Type B pancreatic cell (in vitro differentiated cells): Measurements from ENCODE around the gene ST8SIA5. TPM values are rescaled to one million over a fixed set of nuclear protein-coding genes. Genes with fewer than 3 reads are reported as not detected.

Source experiments
- DNase-seq: peaks from one replicate; pipeline ENCODE4 v3.0.0; 2021; ENCODE audit warnings: mixed read lengths; ENCODE audit not compliant: unreplicated experiment; ENCODE audit errors: extremely low spot score
- H3K27ac Mint-ChIP-seq: 2 replicates; pipeline ENCODE4 v1.8.0; 2021; ENCODE audit warnings: mild to moderate bottlenecking, mixed read lengths
- H3K27me3 Mint-ChIP-seq: 2 replicates; pipeline ENCODE4 v1.8.0; 2021; ENCODE audit warnings: mixed read lengths
- H3K36me3 Mint-ChIP-seq: 2 replicates; pipeline ENCODE4 v1.8.0; 2021; ENCODE audit warnings: mixed read lengths
- H3K4me1 Mint-ChIP-seq: one replicate; pipeline ENCODE4 v1.8.0; 2021; ENCODE audit warnings: mixed read lengths; ENCODE audit not compliant: unreplicated experiment
- H3K4me3 Mint-ChIP-seq: 2 replicates; pipeline ENCODE4 v1.8.0; 2021; ENCODE audit warnings: mild to moderate bottlenecking, mixed read lengths
- H3K9me3 Mint-ChIP-seq: 2 replicates; pipeline ENCODE4 v1.8.0; 2021; ENCODE audit warnings: mixed read lengths
- CTCF ChIP-seq: fragments of 200-600 bp; sonication (generic); conservative IDR thresholded peaks from 2 replicates; pipeline ENCODE4 v1.5.0; 2021; ENCODE audit warnings: antibody characterized with exemption, mild to moderate bottlenecking
- total RNA-seq: library from RNA; stranded (reverse); gene quantifications from 2 replicates; pipeline ENCODE4 v1.2.1, GENCODE V29; 2021; ENCODE audit warnings: low replicate concordance

The ST8SIA5 gene
- total RNA-seq, 1 donor from 2014 or later = 0.94 TPM

DNA sequence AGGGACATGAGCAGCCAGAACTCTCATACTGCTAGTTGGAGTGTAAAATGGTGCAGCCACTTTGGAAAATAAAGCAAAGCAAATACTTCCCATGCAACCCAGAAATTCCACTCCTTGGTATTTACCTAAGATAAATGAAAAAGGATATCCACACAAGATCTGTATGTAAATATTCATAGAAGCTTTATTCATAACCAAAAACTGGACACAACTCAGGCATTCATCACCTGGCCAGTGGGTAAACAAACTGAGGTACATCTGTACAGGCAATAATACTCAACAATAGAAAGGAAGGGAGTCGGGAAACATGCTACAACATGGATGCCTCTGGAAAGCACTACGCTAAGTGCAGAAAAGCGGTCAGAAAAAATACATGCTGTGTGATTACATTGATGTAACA, 97.4 kb downstream of the ST8SIA5 start:
- DNase-seq = no peak
- Mint-ChIP-seq H3K4me1 (peaks cover 5% of the 10 kb centered on the region), H3K27ac (no peak overlapping the region), H3K36me3 (no peaks in the 10 kb centered on the region), H3K4me3 (no peak overlapping the region), H3K9me3 (peaks cover 9% of the 10 kb centered on the region), H3K27me3 (peaks cover 11% of the 10 kb centered on the region)
- TF ChIP-seq CTCF = no peak

GRCh38 chr18:46657115-46657955, 99.5 kb downstream of the ST8SIA5 start, which contains the start of gene LOXHD1:
LOXHD1 (minus strand) TSS chr18:46657220; CDS start chr18:46657033, 187 bp downstream.
- DNase-seq = no peak
- Mint-ChIP-seq H3K27ac (no peak within 1 kb of the TSS), H3K4me3 (no peak within 1 kb of the TSS), H3K4me1 (peaks cover 5% of the 10 kb centered on the region), H3K36me3 (no peaks in the 10 kb centered on the region), H3K27me3 (peaks cover 17% of the 10 kb centered on the region), H3K9me3 (no peaks in the 10 kb centered on the region)
- TF ChIP-seq CTCF = no peak

DNA sequence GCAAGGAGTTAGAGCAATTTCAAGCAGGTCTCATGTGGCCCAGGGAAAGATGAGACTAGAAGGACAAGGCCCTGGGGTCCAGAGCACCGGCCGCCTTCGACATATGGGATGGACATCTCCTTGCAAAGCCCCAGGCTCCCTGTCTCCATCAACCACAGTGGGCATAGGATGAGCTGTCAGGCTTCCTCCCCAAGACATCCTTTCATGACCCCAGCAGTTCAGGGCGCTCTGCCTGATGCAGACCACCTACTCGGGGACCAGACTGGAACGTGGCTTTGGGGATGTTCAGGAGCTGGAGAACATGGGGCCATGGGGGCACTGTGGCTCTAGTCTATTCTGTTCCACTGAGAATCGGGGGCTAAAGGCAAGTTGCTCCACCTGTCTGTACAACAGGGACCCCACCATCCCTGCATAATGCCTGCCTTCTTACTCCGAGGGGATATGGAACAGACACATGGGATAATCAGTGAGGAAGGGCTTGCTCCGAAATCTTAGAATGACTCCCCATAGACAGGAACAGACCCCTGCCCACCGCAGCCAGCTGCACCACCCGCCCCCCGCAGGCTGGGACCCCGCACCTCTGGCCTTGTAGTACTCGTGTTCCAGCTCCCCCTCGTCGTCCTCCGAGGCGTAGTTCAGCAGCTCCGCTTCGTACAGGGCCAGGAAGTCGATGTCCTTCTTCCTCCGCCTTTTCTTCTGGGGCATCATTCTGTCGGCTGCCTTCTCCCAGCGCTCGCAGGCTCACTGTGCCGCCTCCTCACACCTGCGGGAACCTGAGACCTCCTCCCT, 100.3 kb downstream of the ST8SIA5 start:
- no peaks in the 10 kb centered on the region for H3K9me3 Mint-ChIP-seq
- peaks cover 21% of the 10 kb centered on the region for H3K27me3 Mint-ChIP-seq
- H3K4me3 Mint-ChIP-seq = no peak overlapping the region
- H3K4me1 Mint-ChIP-seq = peaks cover 5% of the 10 kb centered on the region
- TF ChIP-seq CTCF = no peak
- DNase-seq = no peak
- no peak overlapping the region for H3K27ac Mint-ChIP-seq
- H3K36me3 Mint-ChIP-seq = no peaks in the 10 kb centered on the region

- H3K4me1 Mint-ChIP-seq = no peaks in the 10 kb centered on the region
- no peak for DNase-seq
- H3K4me3 Mint-ChIP-seq = no peak overlapping the region
- H3K36me3 Mint-ChIP-seq = no peaks in the 10 kb centered on the region
- no peaks in the 10 kb centered on the region for H3K9me3 Mint-ChIP-seq
- H3K27ac Mint-ChIP-seq = no peak overlapping the region
- peaks cover 33% of the 10 kb centered on the region for H3K27me3 Mint-ChIP-seq
- no peak for TF ChIP-seq CTCF
These were observed 104.5 kb downstream of the ST8SIA5 start for GRCh38 chr18:46652372-46652771.

DNA sequence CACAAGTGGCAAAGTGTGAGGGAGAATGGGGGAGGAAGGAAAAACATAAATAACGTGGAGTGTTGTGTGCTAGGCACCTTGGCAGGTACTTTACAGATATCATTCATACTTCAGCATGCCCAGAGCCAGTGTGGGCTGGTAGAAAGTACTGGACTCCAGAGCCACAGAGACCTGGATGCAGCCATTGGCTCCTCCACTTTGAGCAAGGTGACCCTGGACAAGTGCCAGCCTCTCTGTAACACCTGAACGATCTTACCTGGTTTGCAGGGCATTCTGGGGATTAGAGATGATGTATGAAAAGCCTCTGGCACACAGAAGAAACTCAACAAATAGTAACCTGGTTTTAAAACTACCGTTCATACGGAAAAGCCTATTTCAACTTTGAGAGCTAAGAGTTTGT, 106.2 kb downstream of the ST8SIA5 start:
- H3K4me1 Mint-ChIP-seq = no peaks in the 10 kb centered on the region
- DNase-seq = no peak
- peaks cover 33% of the 10 kb centered on the region for H3K27me3 Mint-ChIP-seq
- no peak for TF ChIP-seq CTCF
- no peaks in the 10 kb centered on the region for H3K9me3 Mint-ChIP-seq
- no peaks in the 10 kb centered on the region for H3K36me3 Mint-ChIP-seq
- no peak overlapping the region for H3K27ac Mint-ChIP-seq
- H3K4me3 Mint-ChIP-seq = no peak overlapping the region
